Epidermal melanocyte (primary cell): ENCODE measurements around the gene IRF2.

Experiments used
- DNase-seq: peaks from one replicate; pipeline ENCODE4 v3.0.0; 2011; ENCODE audit warnings: low spot score; ENCODE audit not compliant: insufficient read length

Gene IRF2

GRCh38 chr4:184409911-184410692, 64.2 kb downstream of the IRF2 start:
- no peak for DNase-seq

GRCh38 chr4:184409502-184409901, 64.8 kb downstream of the IRF2 start:
- DNase-seq: no peak

GRCh38 chr4:184408684-184409081, 65.7 kb downstream of the IRF2 start:
- DNase-seq: no peak

GRCh38 chr4:184408021-184408683, 66.2 kb downstream of the IRF2 start:
- no peak for DNase-seq

GRCh38 chr4:184406958-184407391, 67.4 kb downstream of the IRF2 start:
- DNase-seq: no peak

GRCh38 chr4:184404047-184404446, 70.3 kb downstream of the IRF2 start:
- DNase-seq: no peak

GRCh38 chr4:184403384-184403781, 71.0 kb downstream of the IRF2 start:
- DNase-seq: no peak

- no peak for DNase-seq
These were observed 71.5 kb downstream of the IRF2 start for GRCh38 chr4:184402740-184403383.

- no peak for DNase-seq
These were observed 72.1 kb downstream of the IRF2 start for GRCh38 chr4:184402239-184402638.

- DNase-seq: no peak
These were observed 72.8 kb downstream of the IRF2 start for GRCh38 chr4:184401397-184402171.

GRCh38 chr4:184400891-184401290, 73.5 kb downstream of the IRF2 start:
- DNase-seq: no peak

- DNase-seq: no peak
These were observed 73.9 kb downstream of the IRF2 start for GRCh38 chr4:184400375-184400870.

GRCh38 chr4:184399512-184399908, 74.8 kb downstream of the IRF2 start:
- DNase-seq: no peak

- DNase-seq: no peak
These were observed 75.4 kb downstream of the IRF2 start for GRCh38 chr4:184398741-184399511.

- DNase-seq: no peak
These were observed 76.7 kb downstream of the IRF2 start for GRCh38 chr4:184397516-184398163.

GRCh38 chr4:184396570-184397515, 77.5 kb downstream of the IRF2 start:
- no peak for DNase-seq

GRCh38 chr4:184395971-184396391, 78.4 kb downstream of the IRF2 start:
- no peak for DNase-seq

GRCh38 chr4:184395451-184395917, 78.9 kb downstream of the IRF2 start:
- DNase-seq: no peak
